Activated T-helper 1 cell treated with anti-CD3 and anti-CD28 coated beads, Interleukin-12 subunit alpha, Interleukin-12 subunit beta, Interleukin-2, Interleukin-4 antibody, amounts not matched to agents 30 ng/mL and 10 ng/mL and 1 ng/mL, durations not matched to agents 14 hours and 24 hours and 36 hours (primary cell): Measurements from ENCODE around the gene RTBDN. TPM values are rescaled to one million over a fixed set of nuclear protein-coding genes. Genes with fewer than 3 reads are reported as not detected.
A peak's percentile ranks its signal among the peaks of the same experiment; 100 is the strongest.

ENCODE experiments used
- DNase-seq: peaks from one replicate; pipeline ENCODE4 v3.0.0; 2021; ENCODE audit warnings: low spot score
- H3K27ac Mint-ChIP-seq: one replicate; pipeline ENCODE4 v1.8.0; 2021; ENCODE audit warnings: mild to moderate bottlenecking, mixed read lengths
- H3K27me3 Mint-ChIP-seq: one replicate; pipeline ENCODE4 v1.8.0; 2022; ENCODE audit warnings: mild to moderate bottlenecking, moderate library complexity, mixed read lengths; ENCODE audit not compliant: insufficient read depth
- H3K36me3 Mint-ChIP-seq: one replicate; pipeline ENCODE4 v1.8.0; 2021; ENCODE audit warnings: low read depth, mixed read lengths
- H3K4me1 Mint-ChIP-seq: one replicate; pipeline ENCODE4 v1.8.0; 2021; ENCODE audit warnings: low read depth, mixed read lengths
- H3K4me3 Mint-ChIP-seq: one replicate; pipeline ENCODE4 v1.8.0; 2021; ENCODE audit warnings: mild to moderate bottlenecking, moderate library complexity, mixed read lengths
- H3K9me3 Mint-ChIP-seq: one replicate; pipeline ENCODE4 v1.8.0; 2021; ENCODE audit warnings: mixed read lengths
- intact Hi-C: fragments of 100-400 bp; cut with micrococcal nuclease; formaldehyde crosslinking; loops from one replicate; pipeline ENCODE4 v1.15.1; 2024
- total RNA-seq: library from RNA; stranded (reverse); gene quantifications from 2 replicates; pipeline ENCODE4 v1.2.3, GENCODE V29; 2022

Gene RTBDN
- total RNA-seq, 1 donor from 2014 or later, result not detected

DNA sequence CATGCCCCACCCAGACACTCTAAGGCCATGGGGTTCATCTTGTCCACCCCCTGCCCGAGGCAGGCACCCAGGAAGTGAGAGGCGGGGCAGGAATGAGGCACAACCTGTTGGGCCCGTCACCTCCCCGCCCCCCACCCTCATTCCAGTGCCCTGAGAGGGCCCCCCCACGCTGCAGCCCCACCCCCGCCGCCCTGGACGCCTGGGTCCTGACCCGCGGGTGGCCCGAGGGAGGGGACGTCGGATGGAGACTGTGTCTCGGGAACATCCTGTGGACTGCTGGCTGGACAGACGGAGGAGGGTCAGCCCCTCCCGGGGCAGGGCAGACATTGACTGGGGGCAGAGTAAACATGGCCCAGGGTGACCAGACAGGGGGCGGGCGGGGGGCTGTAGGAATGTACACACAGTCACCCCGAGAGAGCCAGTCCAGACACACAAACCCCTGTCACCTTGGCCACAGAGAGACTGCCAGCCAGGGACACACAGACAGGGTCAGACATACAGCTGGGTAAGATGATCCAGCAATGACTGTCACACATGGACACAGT is 50.5 kb downstream of the RTBDN start:
- Mint-ChIP-seq H3K27ac (no peak overlapping the region), H3K36me3 (no peaks in the 10 kb centered on the region), H3K4me3 (peak overlapping the region; percentile 70), H3K4me1 (peaks cover 32% of the 10 kb centered on the region), H3K27me3 (no peaks in the 10 kb centered on the region), H3K9me3 (no peaks in the 10 kb centered on the region)
- intact Hi-C loops, result loop anchor here (2.0 kb wide), 1 partner anchor 155 kb away; the partner anchor contains the start of gene CALR
- DNase-seq, result no peak

- intact Hi-C loops, result loop anchor here (2.0 kb wide), 1 partner anchor 155 kb away; the partner anchor contains the start of gene CALR
- Mint-ChIP-seq H3K27me3 (no peaks in the 10 kb centered on the region), H3K4me3 (peak overlapping the region; percentile 70), H3K27ac (no peak overlapping the region), H3K4me1 (peaks cover 34% of the 10 kb centered on the region), H3K36me3 (no peaks in the 10 kb centered on the region), H3K9me3 (no peaks in the 10 kb centered on the region)
- peak; percentile 36 for DNase-seq
These were observed 51.0 kb downstream of the RTBDN start for GRCh38 chr19:12783291-12783848.

DNA sequence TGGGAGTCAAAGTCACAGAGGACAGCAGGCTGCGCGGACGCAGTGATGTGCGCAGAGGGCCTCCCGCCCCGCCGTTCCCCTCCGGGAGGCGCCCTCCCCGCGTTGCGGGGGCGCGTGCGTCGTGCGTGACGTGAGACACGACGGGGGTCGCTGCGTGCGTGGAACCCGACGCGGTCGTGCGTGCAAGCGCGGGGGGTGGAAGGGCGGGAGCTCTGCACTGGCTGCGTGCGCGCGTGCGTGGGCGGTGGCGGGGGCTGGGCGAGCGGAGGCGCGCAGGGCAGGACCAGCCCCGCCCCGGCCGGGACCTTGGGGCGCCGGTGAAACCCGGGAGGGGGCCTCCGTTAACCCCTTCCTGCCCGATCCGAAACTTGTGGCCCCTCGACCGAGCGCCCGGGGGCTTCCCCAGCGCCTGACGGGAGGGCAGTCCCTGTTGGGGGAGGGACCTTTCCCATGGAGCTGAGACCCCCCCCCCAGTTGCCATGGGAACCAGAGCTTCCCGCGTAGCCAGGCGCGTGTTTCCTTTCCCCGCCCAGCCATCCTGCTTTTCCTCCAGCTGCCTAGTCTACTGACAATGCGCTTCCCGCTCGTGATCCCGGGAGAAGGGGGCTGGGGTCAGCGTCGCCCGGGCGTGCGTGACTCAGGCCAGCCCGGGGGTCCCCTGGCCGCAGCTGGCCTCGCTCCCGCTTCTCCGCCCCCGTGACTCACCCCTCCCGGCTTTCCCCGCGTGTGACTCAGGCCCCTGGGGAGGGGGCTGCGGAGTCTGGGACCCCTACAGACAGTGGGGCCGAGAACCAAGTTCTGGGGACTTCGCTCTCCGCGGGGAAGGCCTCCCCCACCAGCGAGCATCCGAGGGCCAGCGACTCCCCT is 51.7 kb downstream of the RTBDN start:
- no peaks in the 10 kb centered on the region for H3K27me3 Mint-ChIP-seq
- H3K9me3 Mint-ChIP-seq, result no peaks in the 10 kb centered on the region
- DNase-seq, result peak; percentile 87
- H3K4me1 Mint-ChIP-seq, result peaks cover 37% of the 10 kb centered on the region
- no peaks in the 10 kb centered on the region for H3K36me3 Mint-ChIP-seq
- H3K4me3 Mint-ChIP-seq, result peak overlapping the region; percentile 86
- H3K27ac Mint-ChIP-seq, result peak overlapping the region; percentile 99
- intact Hi-C loops, result loop anchor here (1.0 to 2.0 kb wide), 2 partner anchors 9 to 156 kb away; partner anchors contain the start of genes CALR and JUNB

DNA sequence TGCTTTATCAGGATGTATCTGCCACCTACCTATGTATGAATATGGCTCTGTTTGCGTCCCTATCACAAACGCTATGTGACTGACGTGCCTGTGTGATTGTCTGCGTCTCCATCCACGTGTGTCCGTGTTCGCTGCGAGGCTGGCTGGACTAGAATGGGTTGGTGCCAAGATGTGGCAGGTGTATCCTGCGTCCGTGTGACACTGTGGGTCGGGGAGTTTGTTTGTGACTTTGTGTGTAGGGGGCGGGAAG is 52.3 kb downstream of the RTBDN start:
- intact Hi-C loops, result loop anchor here (1.0 to 2.0 kb wide), 2 partner anchors 9 to 157 kb away; partner anchors contain the start of genes CALR and JUNB
- Mint-ChIP-seq H3K4me3 (peak overlapping the region; percentile 86), H3K36me3 (no peaks in the 10 kb centered on the region), H3K4me1 (peaks cover 42% of the 10 kb centered on the region), H3K9me3 (no peaks in the 10 kb centered on the region), H3K27me3 (no peaks in the 10 kb centered on the region), H3K27ac (peak overlapping the region; percentile 99)
- DNase-seq, result no peak

- Mint-ChIP-seq H3K4me1 (peaks cover 42% of the 10 kb centered on the region), H3K27ac (peak overlapping the region; percentile 45), H3K36me3 (no peaks in the 10 kb centered on the region), H3K9me3 (no peaks in the 10 kb centered on the region), H3K27me3 (no peaks in the 10 kb centered on the region), H3K4me3 (peak overlapping the region; percentile 86)
- intact Hi-C loops, result loop anchor here (5.0 kb wide), 1 partner anchor 57 kb away; the partner anchor contains the start of gene TNPO2
- no peak for DNase-seq
These were observed 55.0 kb downstream of the RTBDN start for GRCh38 chr19:12779162-12779993.

- Mint-ChIP-seq H3K4me1 (peaks cover 43% of the 10 kb centered on the region), H3K9me3 (no peaks in the 10 kb centered on the region)
- intact Hi-C loops, result loop anchor here (1.0 to 5.0 kb wide), 2 partner anchors 10 to 57 kb away; partner anchors contain the start of gene TNPO2
These were observed 55.5 kb downstream of the RTBDN start for GRCh38 chr19:12778905-12779161.

DNA sequence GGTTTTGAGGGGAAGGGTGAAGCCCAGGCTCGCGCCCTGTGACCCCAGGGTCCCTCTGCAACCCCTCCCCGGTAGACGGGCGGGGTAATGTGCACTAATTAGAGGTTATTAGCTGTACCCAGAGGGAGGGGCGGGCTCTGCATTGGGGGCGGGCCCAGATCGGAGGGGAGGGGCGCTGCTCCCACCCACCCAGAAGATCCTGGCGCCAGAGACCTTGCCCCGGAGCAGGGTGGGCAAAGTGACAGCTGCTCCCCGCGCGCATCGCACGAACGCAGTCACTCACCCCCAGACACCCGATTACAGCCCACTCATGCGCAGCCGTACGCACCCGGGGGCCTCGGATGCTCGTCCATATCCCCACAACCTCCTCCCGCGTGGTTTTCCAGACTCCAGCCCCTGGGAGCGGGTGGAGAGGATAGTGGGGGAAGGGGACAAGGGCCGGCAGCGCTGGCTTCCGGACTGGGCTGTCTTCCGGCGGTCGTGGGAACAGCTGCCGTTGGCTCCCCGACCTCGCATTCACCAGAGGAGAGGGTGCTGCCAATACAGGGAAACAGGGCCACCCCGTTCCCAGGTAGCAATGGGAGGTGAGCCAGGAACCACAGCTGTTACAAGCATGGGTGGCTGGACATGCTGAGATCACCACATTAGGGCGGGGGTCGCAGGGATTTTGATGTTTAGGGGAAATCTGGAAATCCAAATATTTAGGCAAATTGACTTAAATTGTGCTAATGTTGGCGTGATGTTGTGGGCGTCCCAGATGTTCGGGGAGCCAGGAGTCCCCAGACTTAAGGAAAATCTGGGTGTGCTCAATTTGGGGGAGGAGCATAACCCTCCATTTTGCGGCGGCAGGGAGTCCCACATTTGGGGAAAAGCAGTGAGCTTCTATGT is 56.1 kb downstream of the RTBDN start:
- Mint-ChIP-seq H3K4me3 (peak overlapping the region; percentile 86), H3K4me1 (peaks cover 44% of the 10 kb centered on the region), H3K27me3 (no peaks in the 10 kb centered on the region), H3K36me3 (no peaks in the 10 kb centered on the region), H3K9me3 (no peaks in the 10 kb centered on the region), H3K27ac (peak overlapping the region; percentile 86)
- intact Hi-C loops, result loop anchor here (1.0 to 5.0 kb wide), 2 partner anchors 11 to 56 kb away; partner anchors contain the start of gene TNPO2
- DNase-seq, result peak; percentile 32

More at GRCh38 chr19:12778905-12779161, 55.5 kb downstream of the RTBDN start:
- Mint-ChIP-seq H3K36me3 (no peaks in the 10 kb centered on the region), H3K4me3 (peak overlapping the region; percentile 86), H3K27me3 (no peaks in the 10 kb centered on the region), H3K27ac (peak overlapping the region; percentile 86)
- no peak for DNase-seq

DNA sequence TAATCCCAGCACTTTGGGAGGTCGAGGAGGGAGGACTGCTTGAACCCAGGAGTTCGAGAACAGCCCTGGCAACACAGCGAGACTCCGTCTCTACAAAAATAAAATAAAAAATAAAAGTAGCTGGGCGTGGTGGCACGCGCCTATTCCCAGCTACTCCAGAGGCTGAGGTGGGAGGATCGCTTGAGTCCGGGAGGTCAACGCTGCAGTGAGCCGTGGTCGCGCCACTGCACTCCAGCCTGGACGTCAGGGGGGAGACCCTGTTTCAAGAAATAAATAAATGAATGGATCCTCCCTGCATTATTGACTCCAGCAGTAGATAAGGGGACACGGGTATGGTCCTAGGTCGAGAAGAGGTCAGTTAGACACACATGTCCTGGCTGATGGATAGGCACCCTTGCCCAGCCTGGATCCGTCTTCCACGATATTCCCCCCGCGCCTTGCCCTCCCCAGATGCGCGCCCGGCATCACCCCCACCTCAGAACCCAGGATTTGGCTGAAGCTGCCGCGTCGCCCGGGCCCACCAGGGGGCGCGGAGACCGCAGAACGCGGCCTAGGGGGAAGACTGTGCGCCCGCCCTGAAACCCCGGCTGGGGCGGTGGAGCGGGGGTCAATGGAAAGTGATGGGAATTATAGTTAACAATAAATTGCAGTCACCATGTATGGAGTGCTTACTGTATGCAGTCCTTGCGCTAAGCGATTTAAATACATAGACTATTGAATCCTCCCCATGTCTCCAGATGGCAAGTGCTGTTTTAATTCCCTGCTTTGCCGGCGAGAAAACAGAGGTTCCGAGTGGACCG is 57.0 kb downstream of the RTBDN start:
- H3K9me3 Mint-ChIP-seq, result no peaks in the 10 kb centered on the region
- DNase-seq, result peak; percentile 78
- H3K36me3 Mint-ChIP-seq, result no peaks in the 10 kb centered on the region
- H3K4me3 Mint-ChIP-seq, result peak overlapping the region; percentile 86
- H3K27me3 Mint-ChIP-seq, result no peaks in the 10 kb centered on the region
- intact Hi-C loops, result loop anchor here (1.0 to 5.0 kb wide), 4 partner anchors 12 to 70 kb away; partner anchors contain the start of gene TNPO2
- peaks cover 44% of the 10 kb centered on the region for H3K4me1 Mint-ChIP-seq
- H3K27ac Mint-ChIP-seq, result peak overlapping the region; percentile 86

Other genes starting within 250 kb of the RTBDN start
- gene ZNF490, start 223.8 kb downstream of the RTBDN start, total RNA-seq, result 9.2 and 9.4 TPM in 2 replicates
- 23.5 and 29.0 TPM in 2 replicates for gene ZNF791, start 223.7 kb downstream of the RTBDN start, total RNA-seq
- gene MAN2B1, start 167.8 kb downstream of the RTBDN start, total RNA-seq, result 132 and 143 TPM in 2 replicates
- 25.6 and 27.1 TPM in 2 replicates for gene WDR83, start 167.8 kb downstream of the RTBDN start, total RNA-seq
- gene DHPS, start 152.7 kb downstream of the RTBDN start, total RNA-seq, result 144 and 147 TPM in 2 replicates
- 0.73 TPM in 1 of 2 replicates, not detected in the other for gene GNG14, start 146.6 kb downstream of the RTBDN start, total RNA-seq
- gene FBXW9, start 137.9 kb downstream of the RTBDN start, total RNA-seq, result 11.8 and 12.2 TPM in 2 replicates
- 152 and 153 TPM in 2 replicates for gene TNPO2, start 110.6 kb downstream of the RTBDN start, total RNA-seq
- 231 and 239 TPM in 2 replicates for gene TRIR, start 99.9 kb downstream of the RTBDN start, total RNA-seq
- gene GET3, start 97.1 kb downstream of the RTBDN start, total RNA-seq, result 68.0 and 70.9 TPM in 2 replicates
- 0.12 TPM in 1 of 2 replicates, not detected in the other for gene BEST2, start 82.8 kb downstream of the RTBDN start, total RNA-seq
- 13.3 and 15.7 TPM in 2 replicates for gene HOOK2, start 59.0 kb downstream of the RTBDN start, total RNA-seq
- 311 and 312 TPM in 2 replicates for gene JUNB, start 43.1 kb downstream of the RTBDN start, total RNA-seq
- 277 and 280 TPM in 2 replicates for gene PRDX2, start 32.8 kb downstream of the RTBDN start, total RNA-seq
- 28.0 and 28.1 TPM in 2 replicates for gene THSD8, start 32.5 kb downstream of the RTBDN start, total RNA-seq
- gene RNASEH2A, start 28.0 kb downstream of the RTBDN start, total RNA-seq, result 36.1 and 37.5 TPM in 2 replicates
- 1.4 and 1.7 TPM in 2 replicates for gene MAST1, start 3.9 kb upstream of the RTBDN start, total RNA-seq
- gene DNASE2, start 46.9 kb upstream of the RTBDN start, total RNA-seq, result 22.9 and 23.7 TPM in 2 replicates
- gene KLF1, start 52.6 kb upstream of the RTBDN start, total RNA-seq, result 0.80 and 1.3 TPM in 2 replicates
- gene GCDH, start 56.6 kb upstream of the RTBDN start, total RNA-seq, result 65.9 and 68.8 TPM in 2 replicates
- gene SYCE2, start 84.7 kb upstream of the RTBDN start, total RNA-seq, result 1.9 and 4.1 TPM in 2 replicates
- 217 and 220 TPM in 2 replicates for gene FARSA, start 99.1 kb upstream of the RTBDN start, total RNA-seq
- 913 and 933 TPM in 2 replicates for gene CALR, start 104.0 kb upstream of the RTBDN start, total RNA-seq
- 197 and 202 TPM in 2 replicates for gene RAD23A, start 111.3 kb upstream of the RTBDN start, total RNA-seq
- gene GADD45GIP1, start 122.6 kb upstream of the RTBDN start, total RNA-seq, result 32.1 and 33.2 TPM in 2 replicates
- 0.10 TPM in 2 replicates for gene DAND5, start 135.0 kb upstream of the RTBDN start, total RNA-seq
- gene NFIX, start 160.9 kb upstream of the RTBDN start, total RNA-seq, result 4.5 and 8.0 TPM in 2 replicates